ENCODE results near the gene OSTM1. TPM values are rescaled to one million over a fixed set of nuclear protein-coding genes. Genes with fewer than 3 reads are reported as not detected.

The OSTM1 gene, protein sequence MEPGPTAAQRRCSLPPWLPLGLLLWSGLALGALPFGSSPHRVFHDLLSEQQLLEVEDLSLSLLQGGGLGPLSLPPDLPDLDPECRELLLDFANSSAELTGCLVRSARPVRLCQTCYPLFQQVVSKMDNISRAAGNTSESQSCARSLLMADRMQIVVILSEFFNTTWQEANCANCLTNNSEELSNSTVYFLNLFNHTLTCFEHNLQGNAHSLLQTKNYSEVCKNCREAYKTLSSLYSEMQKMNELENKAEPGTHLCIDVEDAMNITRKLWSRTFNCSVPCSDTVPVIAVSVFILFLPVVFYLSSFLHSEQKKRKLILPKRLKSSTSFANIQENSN
- total RNA-seq = 100 to 1,000 TPM; 114 to 116 TPM

DNA sequence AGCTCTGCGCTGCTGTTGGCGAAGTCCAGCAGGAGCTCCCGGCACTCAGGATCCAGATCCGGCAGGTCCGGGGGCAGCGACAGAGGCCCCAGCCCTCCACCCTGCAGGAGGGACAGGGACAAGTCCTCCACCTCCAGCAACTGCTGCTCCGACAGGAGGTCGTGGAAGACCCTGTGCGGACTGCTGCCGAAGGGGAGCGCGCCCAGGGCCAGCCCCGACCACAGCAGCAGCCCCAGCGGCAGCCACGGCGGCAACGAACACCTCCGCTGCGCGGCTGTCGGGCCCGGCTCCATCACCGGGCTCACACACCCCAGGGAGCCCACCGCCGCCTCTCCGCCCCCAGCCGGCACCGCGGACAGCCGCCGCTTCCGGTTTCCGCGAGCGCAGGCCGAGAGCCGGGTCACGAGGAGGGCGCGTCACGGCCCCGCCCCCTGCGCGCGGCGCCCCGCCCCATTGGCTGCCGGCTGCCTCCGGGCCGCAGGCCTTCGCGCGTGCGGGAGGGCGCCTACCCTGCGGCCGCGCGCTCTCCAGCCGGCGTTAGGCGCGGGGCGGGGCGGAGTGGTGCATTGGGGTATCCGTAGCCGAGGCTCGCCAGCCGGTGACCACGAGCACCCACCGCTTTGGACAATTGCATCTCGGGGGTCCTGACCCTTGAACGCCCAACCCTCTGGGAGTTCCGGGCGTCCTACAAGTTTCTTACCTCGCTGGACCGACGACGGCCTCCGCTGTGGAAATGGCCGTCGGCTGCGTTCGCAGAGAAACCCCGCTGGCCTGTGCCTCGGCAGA is at the start of gene OSTM1:
TSS of gene OSTM1 (minus strand) at position 383 of the 786 bp plus-strand sequence. CDS start at position 293, 90 bp downstream.
- peak; percentile 93 for ATAC-seq (ENCODE audit: insufficient number of reproducible peaks, low FRiP score, low read depth)

DNA sequence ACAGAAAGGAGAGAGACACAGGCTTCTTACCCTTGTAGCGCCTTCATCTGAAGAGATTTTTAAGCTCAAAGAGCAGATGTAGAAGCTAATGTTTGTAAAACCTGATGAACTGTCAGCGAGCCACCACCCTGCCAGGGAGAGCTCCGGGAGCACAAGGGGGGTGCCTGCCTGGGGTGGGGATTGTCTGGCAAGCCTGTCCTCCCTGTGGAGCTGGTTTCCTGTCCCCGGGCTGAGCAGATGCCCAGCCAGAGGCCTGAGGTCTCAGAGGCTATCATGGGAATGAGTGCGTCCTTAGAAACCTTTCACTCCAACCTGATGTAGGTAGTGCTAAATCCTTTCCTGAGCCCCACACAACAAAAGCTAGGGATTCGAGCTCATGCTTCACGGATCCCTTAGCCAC is 49.4 kb upstream of the OSTM1 start:
- H3K27me3 ChIP-seq (replicated peaks; ENCODE audit: insufficient read depth) = peaks cover 9% of the 10 kb centered on the region
- H3K4me1 ChIP-seq (ENCODE audit: control insufficient read depth in 1 of 2, low read depth in 2 of 2) = peaks cover 5 to 7% of the 10 kb centered on the region in 2 donors
- TF ChIP-seq, protein P1, sequence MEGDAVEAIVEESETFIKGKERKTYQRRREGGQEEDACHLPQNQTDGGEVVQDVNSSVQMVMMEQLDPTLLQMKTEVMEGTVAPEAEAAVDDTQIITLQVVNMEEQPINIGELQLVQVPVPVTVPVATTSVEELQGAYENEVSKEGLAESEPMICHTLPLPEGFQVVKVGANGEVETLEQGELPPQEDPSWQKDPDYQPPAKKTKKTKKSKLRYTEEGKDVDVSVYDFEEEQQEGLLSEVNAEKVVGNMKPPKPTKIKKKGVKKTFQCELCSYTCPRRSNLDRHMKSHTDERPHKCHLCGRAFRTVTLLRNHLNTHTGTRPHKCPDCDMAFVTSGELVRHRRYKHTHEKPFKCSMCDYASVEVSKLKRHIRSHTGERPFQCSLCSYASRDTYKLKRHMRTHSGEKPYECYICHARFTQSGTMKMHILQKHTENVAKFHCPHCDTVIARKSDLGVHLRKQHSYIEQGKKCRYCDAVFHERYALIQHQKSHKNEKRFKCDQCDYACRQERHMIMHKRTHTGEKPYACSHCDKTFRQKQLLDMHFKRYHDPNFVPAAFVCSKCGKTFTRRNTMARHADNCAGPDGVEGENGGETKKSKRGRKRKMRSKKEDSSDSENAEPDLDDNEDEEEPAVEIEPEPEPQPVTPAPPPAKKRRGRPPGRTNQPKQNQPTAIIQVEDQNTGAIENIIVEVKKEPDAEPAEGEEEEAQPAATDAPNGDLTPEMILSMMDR (IDR thresholded peaks at IDR 0.05) = no peak
- no peak overlapping the region for H3K4me3 ChIP-seq
- H3K9me3 ChIP-seq = no peaks in the 10 kb centered on the region
- no peak for DNase-seq (ENCODE audit: low spot score)
- H3K27ac ChIP-seq = no peak overlapping the region
- no peaks in the 10 kb centered on the region for H3K36me3 ChIP-seq
- no peak for ATAC-seq (ENCODE audit: insufficient number of reproducible peaks, low FRiP score, low read depth)

More for the DNA sequence above, at the start of gene OSTM1:
- H3K4me1 ChIP-seq (ENCODE audit: control insufficient read depth in 1 of 2, low read depth in 2 of 2) = peaks cover 7 to 18% of the 10 kb centered on the region in 2 donors
- peak; percentile 44 for DNase-seq (ENCODE audit: low spot score)
- H3K27ac ChIP-seq = peak within 1 kb of the TSS; percentile 59 to 67
- no peaks in the 10 kb centered on the region for H3K9me3 ChIP-seq
- TF ChIP-seq, protein P1 (IDR thresholded peaks at IDR 0.05) = no peak
- H3K27me3 ChIP-seq (replicated peaks; ENCODE audit: insufficient read depth) = no peaks in the 10 kb centered on the region
- peak within 1 kb of the TSS; percentile 87 for H3K4me3 ChIP-seq
- no peaks in the 10 kb centered on the region for H3K36me3 ChIP-seq

DNA sequence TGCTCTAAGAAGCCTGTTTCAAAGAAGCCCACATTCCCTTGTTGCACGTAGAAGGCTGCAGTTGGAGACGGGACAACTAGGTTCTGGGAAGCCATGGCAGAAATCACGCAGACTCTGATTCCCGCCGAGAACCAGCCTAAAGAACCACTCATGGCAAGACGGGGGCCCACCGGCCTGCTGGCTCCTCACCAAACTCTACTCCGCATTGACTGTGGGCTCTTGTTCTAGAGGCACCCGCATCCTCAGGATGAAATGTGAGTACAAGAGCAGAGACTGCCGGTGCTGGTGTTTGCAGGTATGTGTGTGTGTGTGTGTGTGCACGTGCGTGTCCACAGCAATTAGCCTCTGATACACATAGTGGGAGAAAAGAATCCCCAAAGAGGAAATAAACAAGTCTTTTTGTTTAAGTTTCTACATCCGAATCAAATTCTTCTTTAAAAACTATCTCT is 49.0 kb upstream of the OSTM1 start:
- DNase-seq (ENCODE audit: low spot score) = no peak
- TF ChIP-seq, protein P1 (IDR thresholded peaks at IDR 0.05) = no peak
- peaks cover 8 to 9% of the 10 kb centered on the region in 2 donors for H3K4me1 ChIP-seq (ENCODE audit: control insufficient read depth in 1 of 2, low read depth in 2 of 2)
- H3K27ac ChIP-seq = no peak overlapping the region
- no peak overlapping the region for H3K4me3 ChIP-seq
- peaks cover 10% of the 10 kb centered on the region for H3K27me3 ChIP-seq (replicated peaks; ENCODE audit: insufficient read depth)
- no peaks in the 10 kb centered on the region for H3K36me3 ChIP-seq
- no peak for ATAC-seq (ENCODE audit: insufficient number of reproducible peaks, low FRiP score, low read depth)
- H3K9me3 ChIP-seq = no peaks in the 10 kb centered on the region

DNA sequence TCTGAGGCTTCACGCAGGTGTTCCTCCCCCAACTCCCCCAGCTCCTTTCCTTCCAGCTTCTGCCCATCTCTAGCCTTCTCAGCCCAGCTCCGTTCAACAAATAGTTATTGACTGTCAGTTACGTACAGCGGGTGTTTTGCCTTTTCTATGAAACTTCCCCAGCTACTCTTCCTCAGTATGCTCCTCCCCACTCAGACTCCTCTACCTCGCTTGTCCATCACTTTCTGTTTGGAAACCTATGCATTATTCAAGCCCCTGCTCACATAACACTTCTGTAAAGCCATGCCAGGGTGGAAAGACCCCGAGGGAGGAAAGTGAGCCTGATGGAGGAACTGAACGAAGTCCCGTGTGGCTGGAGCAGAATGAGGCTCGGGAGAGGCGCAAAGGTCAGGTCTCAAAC is 47.1 kb upstream of the OSTM1 start:
- ATAC-seq (ENCODE audit: insufficient number of reproducible peaks, low FRiP score, low read depth) (no peak), DNase-seq (ENCODE audit: low spot score) (no peak)
- Histone ChIP-seq H3K4me3 (no peak overlapping the region), H3K9me3 (no peaks in the 10 kb centered on the region), H3K27ac (no peak overlapping the region), H3K27me3 (replicated peaks; ENCODE audit: insufficient read depth) (peaks cover 15% of the 10 kb centered on the region), H3K36me3 (no peaks in the 10 kb centered on the region), H3K4me1 (ENCODE audit: control insufficient read depth in 1 of 2, low read depth in 2 of 2) (peaks cover 16 to 24% of the 10 kb centered on the region in 2 donors)
- TF ChIP-seq, protein P1 (IDR thresholded peaks at IDR 0.05) = no peak

DNA sequence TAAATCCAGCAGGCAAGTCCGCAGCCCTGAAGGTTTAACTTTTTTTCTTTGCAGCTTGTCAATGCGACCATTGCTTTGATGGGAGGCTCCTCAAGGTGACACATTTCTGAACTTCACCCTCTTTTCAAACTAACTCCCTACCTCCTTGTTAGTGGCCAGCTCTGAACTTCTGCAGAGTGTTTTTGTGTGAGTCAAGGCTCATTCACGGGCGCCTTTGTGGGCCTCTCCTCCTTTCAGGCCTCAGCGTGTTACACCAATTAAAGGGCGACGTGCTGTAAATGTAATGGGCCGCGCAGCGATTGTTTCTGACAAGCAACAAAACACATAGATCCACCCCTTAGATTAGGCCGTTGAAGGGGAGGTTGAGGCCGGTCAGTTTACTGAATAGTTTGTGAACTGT is 45.8 kb upstream of the OSTM1 start:
- peaks cover 20% of the 10 kb centered on the region for H3K27me3 ChIP-seq (replicated peaks; ENCODE audit: insufficient read depth)
- no peak overlapping the region for H3K4me3 ChIP-seq
- no peaks in the 10 kb centered on the region for H3K36me3 ChIP-seq
- H3K9me3 ChIP-seq = no peaks in the 10 kb centered on the region
- TF ChIP-seq, protein P1 (IDR thresholded peaks at IDR 0.05) = no peak
- DNase-seq (ENCODE audit: low spot score) = no peak
- H3K4me1 ChIP-seq (ENCODE audit: control insufficient read depth in 1 of 2, low read depth in 2 of 2) = peaks cover 17 to 29% of the 10 kb centered on the region in 2 donors
- no peak for ATAC-seq (ENCODE audit: insufficient number of reproducible peaks, low FRiP score, low read depth)
- no peak overlapping the region for H3K27ac ChIP-seq
